Upper lobe of right lung (tissue), 1 donor: ENCODE results near the gene GABPA. TPM values are rescaled to one million over a fixed set of nuclear protein-coding genes. Genes with fewer than 3 reads are reported as not detected.

Experiments used
- ATAC-seq: fragments of 200-7000 bp; cut with Tn5 transposase; one replicate; pipeline ENCODE4 v1.9.1; 2020; ENCODE audit warnings: mild to moderate bottlenecking, moderate library complexity
- DNase-seq: peaks from one replicate; pipeline ENCODE4 v3.0.0-alpha.2; 2020
- H3K27ac ChIP-seq: fragments of 200-600 bp; one replicate; pipeline ENCODE4 v1.8.0; 2022
- H3K27me3 ChIP-seq: fragments of 200-600 bp; one replicate; pipeline ENCODE4 v1.8.0; 2022; ENCODE audit warnings: mild to moderate bottlenecking
- H3K36me3 ChIP-seq: fragments of 200-600 bp; one replicate; pipeline ENCODE4 v1.8.0; 2022
- H3K4me1 ChIP-seq: fragments of 200-600 bp; one replicate; pipeline ENCODE4 v1.8.0; 2022
- H3K4me3 ChIP-seq: fragments of 200-600 bp; one replicate; pipeline ENCODE4 v1.8.0; 2022; ENCODE audit warnings: mild to moderate bottlenecking
- H3K9me3 ChIP-seq: fragments of 200-600 bp; one replicate; pipeline ENCODE4 v1.8.0; 2022
- intact Hi-C: fragments of 100-400 bp; cut with DNase I; formaldehyde crosslinking; loops from one replicate; pipeline ENCODE4 v1.11.0; 2022
- total RNA-seq: library from RNA; stranded (reverse); fragmentation: NEBNext Ultra II Directional; extraction: Animal tissue kit (Norgen Biotek cat#: 25700); gene quantifications from one replicate; pipeline ENCODE4 v1.2.1, GENCODE V29; 2021
- TF ChIP-seq, protein P1 (sequence below): fragments of 200-600 bp; IDR thresholded peaks from one replicate; pipeline ENCODE4 v1.8.0; 2022; ENCODE audit warnings: antibody characterized with exemption
- donor health status: DM: no; HTN: yes; CAD: no; lungs with severe emphysema.

The GABPA gene
- total RNA-seq, 1 donor from 2014 or later: 27.8 TPM

GRCh38 chr21:25752416-25752815, 17.6 kb downstream of the GABPA start:
- Histone ChIP-seq H3K9me3 (no peaks in the 10 kb centered on the region), H3K27me3 (no peaks in the 10 kb centered on the region), H3K4me1 (no peaks in the 10 kb centered on the region), H3K27ac (no peak overlapping the region), H3K36me3 (peaks cover 64% of the 10 kb centered on the region), H3K4me3 (no peak overlapping the region)
- intact Hi-C loops: no loop called here
- TF ChIP-seq, protein P1, sequence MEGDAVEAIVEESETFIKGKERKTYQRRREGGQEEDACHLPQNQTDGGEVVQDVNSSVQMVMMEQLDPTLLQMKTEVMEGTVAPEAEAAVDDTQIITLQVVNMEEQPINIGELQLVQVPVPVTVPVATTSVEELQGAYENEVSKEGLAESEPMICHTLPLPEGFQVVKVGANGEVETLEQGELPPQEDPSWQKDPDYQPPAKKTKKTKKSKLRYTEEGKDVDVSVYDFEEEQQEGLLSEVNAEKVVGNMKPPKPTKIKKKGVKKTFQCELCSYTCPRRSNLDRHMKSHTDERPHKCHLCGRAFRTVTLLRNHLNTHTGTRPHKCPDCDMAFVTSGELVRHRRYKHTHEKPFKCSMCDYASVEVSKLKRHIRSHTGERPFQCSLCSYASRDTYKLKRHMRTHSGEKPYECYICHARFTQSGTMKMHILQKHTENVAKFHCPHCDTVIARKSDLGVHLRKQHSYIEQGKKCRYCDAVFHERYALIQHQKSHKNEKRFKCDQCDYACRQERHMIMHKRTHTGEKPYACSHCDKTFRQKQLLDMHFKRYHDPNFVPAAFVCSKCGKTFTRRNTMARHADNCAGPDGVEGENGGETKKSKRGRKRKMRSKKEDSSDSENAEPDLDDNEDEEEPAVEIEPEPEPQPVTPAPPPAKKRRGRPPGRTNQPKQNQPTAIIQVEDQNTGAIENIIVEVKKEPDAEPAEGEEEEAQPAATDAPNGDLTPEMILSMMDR: no peak
- no peak for DNase-seq
- ATAC-seq: no peak

GRCh38 chr21:25756190-25756932, 21.6 kb downstream of the GABPA start:
- no peaks in the 10 kb centered on the region for H3K27me3 ChIP-seq
- peak overlapping the region; percentile 44 for H3K27ac ChIP-seq
- ATAC-seq: no peak
- H3K4me3 ChIP-seq: no peak overlapping the region
- peaks cover 72% of the 10 kb centered on the region for H3K36me3 ChIP-seq
- TF ChIP-seq, protein P1: no peak
- H3K9me3 ChIP-seq: no peaks in the 10 kb centered on the region
- H3K4me1 ChIP-seq: no peaks in the 10 kb centered on the region
- DNase-seq: no peak
- intact Hi-C loops: no loop called here

DNA sequence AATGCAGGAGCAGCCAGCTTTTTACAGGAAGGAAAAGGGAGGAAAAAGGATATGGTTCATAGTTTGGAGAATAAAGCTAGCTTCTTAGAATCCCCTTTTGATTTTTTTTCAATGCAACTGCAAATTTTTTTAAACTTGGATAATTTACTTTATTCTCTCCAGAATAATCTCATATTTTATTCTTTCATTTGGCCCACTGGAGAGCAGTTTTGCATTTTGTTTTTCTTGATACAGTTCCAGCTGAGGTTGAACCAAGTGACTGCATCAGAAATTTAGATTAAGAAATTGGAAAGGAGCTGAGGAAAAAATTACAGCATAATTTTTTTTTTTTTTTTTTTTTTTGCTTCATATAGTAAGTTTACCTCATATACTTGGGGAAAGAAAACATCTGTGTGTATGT, 22.8 kb downstream of the GABPA start:
- TF ChIP-seq, protein P1: no peak
- Histone ChIP-seq H3K4me1 (no peaks in the 10 kb centered on the region), H3K9me3 (no peaks in the 10 kb centered on the region), H3K36me3 (peaks cover 72% of the 10 kb centered on the region), H3K27ac (no peak overlapping the region), H3K27me3 (no peaks in the 10 kb centered on the region), H3K4me3 (no peak overlapping the region)
- no peak for DNase-seq
- no peak for ATAC-seq
- intact Hi-C loops: no loop called here

GRCh38 chr21:25759573-25759972, 24.8 kb downstream of the GABPA start:
- H3K9me3 ChIP-seq: no peaks in the 10 kb centered on the region
- ATAC-seq: no peak
- H3K4me1 ChIP-seq: no peaks in the 10 kb centered on the region
- intact Hi-C loops: no loop called here
- H3K27me3 ChIP-seq: no peaks in the 10 kb centered on the region
- no peak for DNase-seq
- peaks cover 73% of the 10 kb centered on the region for H3K36me3 ChIP-seq
- TF ChIP-seq, protein P1: no peak
- no peak overlapping the region for H3K4me3 ChIP-seq
- H3K27ac ChIP-seq: no peak overlapping the region

DNA sequence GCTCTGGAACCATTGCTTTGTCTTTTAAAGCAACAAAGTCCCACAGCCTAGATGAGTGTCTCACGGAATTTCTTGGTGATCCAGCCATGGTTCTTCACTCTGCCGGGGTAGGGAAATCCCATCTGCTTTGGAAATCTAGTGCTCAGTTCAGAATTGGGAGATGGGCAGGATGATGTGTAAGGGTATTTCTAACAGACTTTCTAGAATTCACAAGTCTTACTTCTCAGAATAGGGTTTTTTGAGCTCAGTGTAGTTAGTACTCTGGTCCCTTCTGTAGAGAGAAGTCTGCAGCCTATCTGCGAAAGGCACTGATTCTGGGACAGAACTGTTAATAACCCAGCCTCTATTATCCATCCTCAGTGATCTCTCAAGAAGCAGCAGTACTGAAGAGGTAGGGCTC, 25.3 kb downstream of the GABPA start:
- H3K36me3 ChIP-seq: peaks cover 78% of the 10 kb centered on the region
- H3K4me1 ChIP-seq: no peaks in the 10 kb centered on the region
- no peak for ATAC-seq
- no peak for DNase-seq
- TF ChIP-seq, protein P1: no peak
- H3K9me3 ChIP-seq: no peaks in the 10 kb centered on the region
- no peak overlapping the region for H3K4me3 ChIP-seq
- intact Hi-C loops: no loop called here
- no peak overlapping the region for H3K27ac ChIP-seq
- H3K27me3 ChIP-seq: no peaks in the 10 kb centered on the region
